ENCODE results near the gene CYP2C18.
"Not testable (repeated sequence)": the region's sequence is repeated elsewhere in the genome, so short reads cannot be mapped to it uniquely, and the experiment has no call there.

The CYP2C18 gene

DNA sequence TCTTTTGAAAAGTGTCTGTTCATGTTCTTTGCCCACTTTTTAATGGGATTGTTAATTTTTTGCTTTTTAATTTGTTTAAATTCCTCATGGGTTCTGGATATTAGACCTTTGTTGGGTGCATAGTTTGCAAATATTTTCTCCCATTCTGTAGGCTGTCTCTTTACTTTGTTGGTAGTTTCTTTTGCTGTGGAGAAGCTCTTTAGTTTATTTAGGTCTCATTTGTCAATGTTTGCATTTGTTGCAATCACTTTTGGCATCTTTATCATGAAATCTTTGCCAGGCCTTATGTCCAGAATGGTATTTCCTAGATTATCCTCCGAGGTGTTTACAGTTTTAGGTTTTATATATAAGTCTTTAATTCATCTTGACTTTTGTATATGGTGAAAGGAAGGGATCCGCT, 55.1 kb downstream of the CYP2C18 start:
- no peak for DNase-seq (ENCODE audit: low read depth in 2 of 3, low spot score in 2 of 3)

DNA sequence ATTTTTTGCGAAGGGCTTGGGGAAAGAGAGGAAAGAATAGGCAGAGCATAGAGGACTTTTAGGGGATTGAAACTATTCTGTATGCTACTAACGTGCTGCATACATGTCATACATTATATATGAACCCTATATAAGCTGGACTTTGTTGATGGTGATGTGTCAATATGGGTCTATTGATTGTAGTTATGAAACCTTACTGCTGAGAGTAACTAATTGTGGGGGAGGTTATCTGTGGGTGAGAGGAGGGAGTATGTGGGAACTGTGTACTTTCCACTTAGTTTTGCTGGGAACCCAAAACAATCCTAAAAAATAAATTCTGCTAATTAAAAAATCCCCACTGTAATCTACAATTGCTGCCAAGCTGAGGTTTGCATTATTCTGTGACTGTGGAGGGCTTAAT, 63.6 kb downstream of the CYP2C18 start:
- no peak for DNase-seq (ENCODE audit: low read depth in 2 of 3, low spot score in 2 of 3)

DNA sequence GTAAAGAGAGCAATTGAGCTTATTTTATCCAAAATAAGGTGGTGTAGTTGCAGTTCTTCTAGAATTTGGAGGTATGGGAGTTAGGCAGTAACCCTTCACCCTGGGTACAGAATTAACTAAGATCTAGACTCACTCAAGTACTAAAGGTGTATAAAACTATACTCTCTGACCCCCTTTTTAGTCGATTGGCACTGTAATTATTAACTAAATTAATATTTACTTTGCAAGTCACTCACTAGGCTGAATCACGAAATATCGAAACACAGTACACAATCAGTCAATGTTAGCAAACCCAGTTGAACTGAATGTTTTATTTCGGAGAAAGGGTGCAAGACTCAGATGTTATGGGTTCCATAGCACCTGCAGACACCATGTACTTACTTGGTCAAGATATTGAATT, 64.3 kb downstream of the CYP2C18 start:
- no peak for DNase-seq (ENCODE audit: low read depth in 2 of 3, low spot score in 2 of 3)

DNA sequence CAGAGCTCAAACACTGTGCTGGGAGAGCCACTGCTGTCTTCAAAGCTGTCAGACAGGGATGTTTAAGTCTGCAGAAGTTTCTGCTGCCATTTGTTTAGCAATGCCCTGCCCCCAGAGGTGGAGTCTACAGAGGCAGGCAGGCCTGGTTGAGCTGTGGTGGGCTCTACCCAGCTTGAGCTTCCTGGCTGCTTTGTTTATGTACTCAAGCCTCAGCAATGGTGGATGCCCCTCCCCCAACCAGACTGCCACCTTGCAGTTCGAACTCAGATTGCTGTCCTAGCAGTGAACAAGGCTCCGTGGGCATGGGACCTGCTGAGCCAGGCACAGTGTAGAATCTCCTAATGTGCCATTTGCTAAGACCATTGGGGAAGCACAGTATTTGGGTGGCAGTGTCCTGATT, 74.4 kb downstream of the CYP2C18 start:
- no peak for DNase-seq (ENCODE audit: low read depth in 2 of 3, low spot score in 2 of 3)

DNA sequence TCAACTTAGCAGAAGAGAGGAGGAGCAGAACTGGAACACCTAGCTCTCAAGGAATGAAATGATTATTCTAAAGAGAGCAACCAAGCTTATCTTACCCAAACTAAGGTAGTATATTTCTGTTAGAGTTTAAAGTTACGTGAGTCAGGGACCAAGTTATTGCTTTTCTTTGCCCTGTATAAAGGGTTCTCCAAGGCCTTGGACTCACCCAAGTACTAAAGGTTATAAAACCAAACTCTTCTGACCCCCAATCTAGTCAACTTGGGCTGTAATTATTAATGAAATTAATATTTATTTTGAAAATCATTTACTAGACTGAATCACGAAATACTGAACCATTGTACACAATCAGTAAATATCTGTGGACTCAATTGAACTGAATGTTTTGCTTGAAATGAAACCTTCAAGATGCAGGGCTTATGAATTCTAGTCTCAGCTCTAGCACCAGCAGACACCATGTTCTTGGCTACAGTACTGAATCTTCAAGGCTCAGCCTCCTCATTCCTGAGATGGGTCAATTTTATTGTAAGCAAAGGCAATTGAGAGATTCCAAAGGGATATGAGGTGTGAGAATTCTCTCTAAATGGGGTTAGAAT, 77.2 kb downstream of the CYP2C18 start:
- DNase-seq (ENCODE audit: low read depth in 2 of 3, low spot score in 2 of 3): no peak

DNA sequence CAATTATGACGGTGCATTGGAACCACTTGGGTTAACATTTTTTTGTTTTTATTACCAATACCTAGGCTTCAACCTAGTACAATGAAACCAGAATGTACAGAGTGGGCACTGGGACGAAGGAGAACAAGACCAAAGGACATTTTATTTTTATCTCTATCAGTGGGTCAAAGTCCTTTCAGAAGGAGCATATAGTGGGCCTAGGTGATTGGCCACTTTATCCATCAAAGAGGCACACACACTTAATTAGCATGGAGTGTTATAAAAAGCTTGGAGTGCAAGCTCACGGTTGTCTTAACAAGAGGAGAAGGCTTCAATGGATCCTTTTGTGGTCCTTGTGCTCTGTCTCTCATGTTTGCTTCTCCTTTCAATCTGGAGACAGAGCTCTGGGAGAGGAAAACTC, 78.9 kb downstream of the CYP2C18 start, which contains the start of gene CYP2C19:
Gene CYP2C19, plus strand, starts transcription at position 289 of the 400 bp plus-strand sequence. Its CDS starts 25 bp downstream, at position 314.
- DNase-seq (ENCODE audit: low read depth in 2 of 3, low spot score in 2 of 3): no peak

DNA sequence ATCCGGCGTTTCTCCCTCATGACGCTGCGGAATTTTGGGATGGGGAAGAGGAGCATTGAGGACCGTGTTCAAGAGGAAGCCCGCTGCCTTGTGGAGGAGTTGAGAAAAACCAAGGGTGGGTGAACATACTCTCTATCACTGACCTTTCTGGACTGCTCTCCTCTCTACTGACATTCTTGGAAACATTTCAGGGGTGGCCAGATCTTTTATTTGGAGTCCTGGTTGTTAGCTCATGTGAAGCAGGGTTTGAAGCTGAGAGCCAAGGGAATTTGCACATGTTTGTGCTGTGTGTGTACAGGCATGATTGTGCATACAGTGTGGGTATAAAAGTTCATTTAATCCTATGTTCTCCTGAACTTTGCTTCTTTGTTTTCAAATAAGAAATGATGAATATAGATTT, 91.9 kb downstream of the CYP2C18 start:
- DNase-seq (ENCODE audit: low read depth in 2 of 3, low spot score in 2 of 3): not testable (repeated sequence)

DNA sequence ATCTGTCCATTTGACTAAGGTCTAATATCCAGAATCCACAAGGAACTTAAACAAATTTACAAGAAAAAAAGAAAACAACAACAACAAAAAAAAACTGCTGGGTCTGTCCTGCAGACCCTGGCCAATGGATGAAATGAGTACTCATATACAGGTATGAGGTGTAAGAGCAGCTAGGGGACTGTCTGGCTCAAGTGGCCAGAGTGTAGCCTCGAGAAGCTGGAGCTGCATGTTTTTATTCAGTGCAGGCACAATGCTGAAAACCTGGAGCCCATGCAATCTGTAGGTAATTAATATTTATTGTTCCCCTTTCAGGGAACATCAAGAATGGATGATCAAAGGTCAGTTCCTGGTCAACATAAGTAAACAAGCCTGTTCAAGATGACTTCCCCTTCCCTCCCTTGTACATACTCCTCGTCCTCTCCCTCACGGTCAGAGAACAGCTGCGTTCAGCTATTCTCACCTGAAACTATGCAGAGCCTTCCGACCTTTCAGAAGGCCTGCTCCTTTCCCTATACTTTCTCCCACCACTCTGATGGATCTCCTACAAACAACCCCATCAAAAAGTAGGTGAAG, 94.4 kb downstream of the CYP2C18 start:
- DNase-seq (ENCODE audit: low read depth in 2 of 3, low spot score in 2 of 3): no peak

DNA sequence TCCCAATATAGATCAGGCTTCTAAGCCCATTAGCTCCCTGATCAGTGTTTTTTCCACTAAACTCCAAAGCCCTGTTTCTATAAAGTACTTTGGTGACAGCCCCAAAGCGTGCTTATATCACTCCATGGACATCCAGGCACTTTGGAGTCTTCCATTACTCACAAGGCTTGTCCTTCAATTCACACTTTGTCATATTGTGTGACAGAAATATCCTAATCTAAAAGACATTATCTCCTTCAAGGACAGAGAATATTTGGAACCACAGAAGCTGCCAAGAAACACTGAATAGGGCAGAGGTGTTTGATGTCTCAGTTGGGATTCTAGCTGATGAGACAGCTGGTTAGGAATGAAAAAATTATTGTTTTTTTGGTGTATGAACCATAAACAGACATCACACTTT, 97.3 kb downstream of the CYP2C18 start:
- DNase-seq (ENCODE audit: low read depth in 2 of 3, low spot score in 2 of 3): no peak

DNA sequence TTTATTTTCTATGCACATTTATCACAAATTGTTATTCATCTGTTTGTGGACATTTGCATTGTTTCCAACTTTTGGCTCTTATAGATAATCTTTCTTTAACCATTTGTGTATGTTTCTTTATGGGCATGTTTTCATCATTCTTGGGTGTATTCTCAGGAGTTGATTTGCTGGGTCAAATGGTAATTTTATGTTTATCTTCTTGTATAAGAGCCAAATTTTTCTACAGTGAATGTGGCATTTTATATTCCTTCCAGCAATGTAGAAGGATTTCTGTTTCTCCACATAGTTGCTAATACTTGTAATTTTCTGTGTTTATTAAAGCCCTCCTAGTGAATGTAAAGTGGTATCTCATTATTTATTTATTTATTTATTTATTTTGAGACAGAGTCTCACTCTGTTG, 100.7 kb downstream of the CYP2C18 start:
- no peak for DNase-seq (ENCODE audit: low read depth in 2 of 3, low spot score in 2 of 3)

DNA sequence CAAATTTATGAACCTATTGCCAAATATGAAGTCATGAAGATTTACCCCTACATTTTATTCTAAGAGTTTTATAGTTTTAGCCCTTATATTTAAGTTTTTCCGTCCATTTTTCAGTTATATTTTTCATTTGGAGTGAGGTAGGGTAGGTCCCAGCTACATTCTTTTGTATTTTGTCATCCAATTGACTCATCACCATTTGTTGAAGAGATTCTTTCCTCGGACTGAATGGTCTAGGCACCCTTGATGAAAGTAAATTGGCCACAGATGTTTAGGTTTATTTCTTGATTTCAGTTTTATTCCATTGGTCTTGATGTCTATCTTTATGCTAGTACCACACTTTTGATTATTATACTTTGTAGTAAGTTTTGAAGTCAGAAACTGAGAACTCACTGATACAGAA, 101.7 kb downstream of the CYP2C18 start:
- no peak for DNase-seq (ENCODE audit: low read depth in 2 of 3, low spot score in 2 of 3)

Measured in activated CD8-positive, alpha-beta memory T cell treated with anti-CD3 and anti-CD28 coated beads for 48 hours (primary cell).